Suprapubic skin (tissue), 3 donors: ENCODE measurements around the gene SLC25A13.

Experiments
- CTCF ChIP-seq, 2 donors: fragments of 200-600 bp in 1 of 2; fragments of 450-650 bp in 1 of 2; sonication (generic) in 1 of 2; IDR thresholded peaks; one replicate each; pipeline ENCODE4 v1.5.1; 2016 to 2019; ENCODE audit warnings: antibody characterized with exemption in 2 of 2, mild to moderate bottlenecking in 1 of 2, moderate library complexity in 1 of 2
- POLR2A ChIP-seq, 2 donors: fragments of 450-650 bp; IDR thresholded peaks; one replicate each; pipeline ENCODE4 v1.6.1; 2017; ENCODE audit warnings: antibody characterized with exemption in 2 of 2, mild to moderate bottlenecking in 2 of 2, moderate library complexity in 2 of 2

GRCh38 chr7:96233084-96233483, 88.8 kb downstream of the SLC25A13 start:
- TF ChIP-seq POLR2A (IDR thresholded peaks at IDR 0.05) (no peak), CTCF (IDR thresholded peaks at IDR 0.05) (no peak)
